SIG-M5 (cell line): Measurements from ENCODE around the gene CCK.

Experiments used
- DNase-seq: peaks from one replicate; lab custom pipeline; 2025; lab: John Stamatoyannopoulos, UW

CCK gene

DNA sequence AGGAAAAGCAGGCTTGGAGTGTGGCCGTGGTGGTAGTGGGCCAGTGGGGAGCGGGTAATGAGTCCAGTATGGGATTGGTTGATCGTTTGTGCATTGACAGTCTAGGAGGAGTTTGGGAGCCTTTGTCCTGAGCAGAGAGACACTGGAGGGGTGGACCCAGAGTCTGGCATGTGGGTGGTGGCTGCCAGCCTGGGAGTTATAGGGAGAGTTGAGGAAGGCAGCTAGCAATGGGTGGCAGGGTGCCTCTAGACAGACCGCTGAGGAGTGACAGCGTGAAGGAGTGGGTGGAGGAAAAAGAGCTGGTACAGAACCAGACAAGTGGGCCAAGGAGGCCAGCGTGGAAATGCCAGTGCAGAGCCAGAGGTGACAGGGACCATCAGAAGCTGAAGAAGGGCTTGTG lies 1.9 kb upstream of the CCK start:
- DNase-seq = no peak

DNA sequence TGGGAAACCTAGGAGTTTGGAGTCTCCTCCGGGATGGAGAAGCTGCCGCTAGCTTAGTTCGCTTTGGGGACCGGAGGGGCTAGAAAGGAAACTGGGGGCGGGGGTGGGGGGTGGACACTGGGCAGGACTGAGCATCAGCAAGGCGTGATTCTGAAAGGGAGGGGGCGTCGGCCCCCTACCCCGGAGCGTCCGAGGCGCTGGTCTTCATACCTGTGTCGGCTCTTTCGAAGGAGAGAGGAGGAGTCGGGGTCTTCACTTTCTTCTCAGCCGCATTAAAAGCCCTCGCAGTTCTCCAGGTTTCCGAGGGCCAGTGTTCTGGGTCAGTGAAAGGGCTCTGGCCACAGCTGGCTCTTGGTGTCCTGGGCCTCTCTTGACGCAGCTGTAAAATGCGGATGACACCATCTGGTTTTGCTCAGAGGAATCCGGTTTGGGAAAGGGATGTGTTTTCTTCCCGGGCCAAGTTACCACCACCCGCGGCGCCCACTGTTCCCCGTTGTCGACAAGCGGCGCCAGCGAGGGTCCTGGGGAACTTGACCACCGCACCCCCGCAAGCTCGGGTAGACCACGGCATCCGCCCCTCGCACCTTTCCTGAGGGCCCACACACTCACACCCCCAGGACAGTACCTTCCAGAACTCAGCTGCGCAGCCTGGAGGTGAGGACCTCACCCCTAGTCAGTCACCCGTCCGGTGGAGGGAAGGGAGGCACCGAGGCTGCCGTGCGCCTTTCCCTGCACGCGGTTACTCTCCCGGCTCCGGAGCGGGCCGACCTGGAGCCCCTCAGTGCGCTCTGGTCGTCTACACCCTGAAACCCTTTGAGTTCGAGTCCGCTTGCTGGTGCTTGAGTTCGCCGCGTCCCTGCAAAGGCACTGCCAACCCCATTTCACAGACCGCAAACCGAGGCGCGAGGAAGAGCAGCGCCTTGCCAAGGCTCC lies 660 bp downstream of the CCK start:
- no peak for DNase-seq

DNA sequence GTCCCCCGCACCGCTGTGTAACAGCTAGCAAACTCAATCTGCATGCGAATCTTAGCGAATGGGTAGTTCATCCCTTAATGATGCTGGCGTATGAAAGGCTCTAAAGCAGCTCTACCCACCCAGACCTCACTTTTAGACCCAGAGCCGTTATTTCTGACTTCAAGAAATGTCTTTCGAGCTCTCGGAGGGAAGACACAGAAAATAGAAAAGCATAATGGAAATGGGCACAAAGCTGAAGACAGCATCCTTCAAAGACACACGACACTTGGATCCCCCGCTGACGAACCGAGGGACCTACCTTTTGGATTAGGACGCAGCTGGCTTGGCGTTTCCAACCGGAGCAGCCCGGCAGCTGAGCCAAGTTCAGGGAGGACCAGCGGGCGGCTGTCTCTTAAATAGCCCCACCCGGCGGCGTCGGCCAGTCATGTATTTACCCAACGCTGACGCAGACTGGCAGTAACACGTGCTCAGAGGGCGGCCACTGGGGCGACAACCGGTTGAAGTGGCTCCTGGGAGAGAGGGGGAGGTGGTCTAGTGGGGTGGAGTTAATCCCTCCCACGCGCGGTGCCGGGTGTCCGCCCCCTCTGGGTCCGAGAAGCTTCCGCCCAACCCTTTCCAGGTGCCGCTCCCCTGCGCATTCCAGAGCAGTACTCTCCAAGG lies 1.5 kb downstream of the CCK start:
- no peak for DNase-seq

DNA sequence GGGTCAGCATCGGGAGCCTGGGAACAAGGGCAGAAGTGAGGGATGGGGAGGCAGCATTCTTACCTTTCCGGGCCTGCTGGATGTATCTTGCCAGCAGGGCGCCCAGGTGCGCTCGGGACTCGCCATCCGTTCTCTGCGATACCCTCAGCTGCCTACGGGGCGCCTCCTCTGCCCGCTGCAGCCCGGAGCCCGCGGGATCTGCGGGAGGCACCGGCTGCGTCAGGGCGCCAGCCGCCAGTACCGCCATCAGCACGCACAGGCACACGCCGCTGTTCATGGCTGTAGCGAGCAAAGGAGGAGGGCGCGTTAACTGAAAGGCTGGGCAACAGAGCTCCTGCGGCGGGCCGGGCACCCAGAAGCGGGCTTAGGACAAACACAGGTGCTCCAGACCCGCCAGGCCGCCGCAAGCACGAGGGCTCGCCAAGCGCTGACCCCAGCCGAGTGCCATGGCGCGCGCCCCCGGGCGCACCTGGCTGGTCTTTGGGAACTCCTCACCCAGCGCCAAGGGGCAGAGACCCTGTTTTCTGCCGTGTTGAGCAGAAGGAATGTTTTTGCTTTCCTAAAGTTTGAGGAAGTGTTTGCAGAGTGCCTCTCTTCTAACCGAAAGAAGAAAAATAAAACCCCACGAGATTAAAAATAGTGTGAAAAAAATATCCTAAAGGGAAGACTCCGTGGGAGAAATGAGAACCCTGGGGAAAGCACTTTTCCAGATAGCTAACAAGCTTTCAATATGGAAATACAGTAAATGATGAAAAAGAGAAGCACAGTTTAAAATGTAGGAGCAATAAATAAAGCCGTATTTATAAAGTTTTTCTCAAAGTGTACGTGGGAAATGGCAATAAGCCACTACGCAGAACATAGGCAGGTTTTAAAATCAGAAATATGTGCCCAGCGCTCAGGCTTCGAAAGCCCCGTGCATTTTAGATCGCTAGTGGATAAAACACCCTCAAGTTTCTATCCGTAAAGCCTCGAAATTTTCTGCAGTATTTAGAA lies 2.3 kb downstream of the CCK start:
- no peak for DNase-seq

DNA sequence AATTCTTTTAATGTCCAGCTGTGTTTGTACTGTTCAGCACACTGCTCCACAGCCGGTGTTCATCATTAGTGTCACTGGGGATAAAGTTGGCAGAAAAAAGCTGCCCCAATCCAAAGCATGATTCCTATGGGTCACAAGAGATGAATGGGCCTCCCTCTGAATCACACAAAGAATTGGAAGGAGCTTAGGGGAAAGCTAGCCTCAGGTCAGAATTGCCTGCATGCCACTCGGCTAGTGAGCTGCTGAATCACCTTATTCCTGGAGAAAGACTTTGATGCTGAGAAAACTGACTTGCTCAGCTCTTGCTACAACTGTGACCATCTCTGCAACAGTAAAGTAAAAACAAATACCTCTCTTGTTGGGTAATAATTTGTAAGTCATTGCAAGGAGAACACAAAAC lies 3.5 kb downstream of the CCK start:
- DNase-seq = no peak

DNA sequence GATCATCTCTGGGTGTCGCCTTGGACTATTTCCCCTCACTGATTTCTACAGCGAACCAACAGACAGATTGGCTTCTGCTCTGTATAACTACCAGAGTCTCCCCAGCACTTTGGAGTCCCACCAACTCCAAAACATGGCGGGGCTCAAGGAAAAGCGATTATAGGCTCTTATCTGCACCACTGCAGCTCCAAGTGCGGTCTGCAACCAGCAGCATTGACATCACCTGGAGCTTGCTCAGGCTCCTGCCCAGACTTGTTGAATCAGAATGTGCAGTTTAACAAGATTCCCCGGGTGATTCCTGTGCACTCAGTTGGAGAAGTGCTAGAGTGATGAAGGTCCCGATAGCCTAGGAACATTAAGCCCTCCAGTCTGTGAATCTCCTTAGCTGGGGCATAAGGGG lies 9.0 kb downstream of the CCK start:
- DNase-seq = no peak

DNA sequence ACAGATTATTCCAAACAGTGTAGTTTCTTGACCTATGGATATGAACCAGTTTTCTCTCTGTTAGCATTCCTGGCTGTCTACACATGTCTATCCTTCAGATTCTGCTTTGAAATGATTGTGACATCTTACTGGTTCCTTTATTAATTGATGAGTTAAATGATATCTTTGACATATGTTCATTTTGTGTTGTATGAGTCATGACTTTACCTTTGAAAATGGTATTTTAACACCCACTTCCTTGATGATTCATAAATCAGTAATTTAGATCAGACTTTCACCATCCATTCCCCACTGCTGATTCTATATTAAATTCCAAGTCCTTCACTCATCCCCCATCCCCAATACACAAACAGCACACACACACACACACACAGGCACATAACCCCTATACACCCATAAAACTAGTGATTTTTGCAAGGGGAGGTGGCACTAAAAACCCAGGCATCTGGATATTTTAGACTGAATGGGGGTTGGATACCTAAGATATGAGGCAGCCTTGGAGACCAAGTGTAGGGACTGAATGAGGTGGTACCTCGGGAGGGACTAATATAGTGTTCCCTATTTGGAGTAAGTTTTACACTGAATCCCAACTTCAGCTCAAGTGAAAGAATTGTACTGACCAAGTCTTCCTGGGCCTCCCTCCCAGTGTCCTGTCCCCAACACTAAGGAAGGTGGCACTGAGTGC lies 9.7 kb downstream of the CCK start:
- no peak for DNase-seq

DNA sequence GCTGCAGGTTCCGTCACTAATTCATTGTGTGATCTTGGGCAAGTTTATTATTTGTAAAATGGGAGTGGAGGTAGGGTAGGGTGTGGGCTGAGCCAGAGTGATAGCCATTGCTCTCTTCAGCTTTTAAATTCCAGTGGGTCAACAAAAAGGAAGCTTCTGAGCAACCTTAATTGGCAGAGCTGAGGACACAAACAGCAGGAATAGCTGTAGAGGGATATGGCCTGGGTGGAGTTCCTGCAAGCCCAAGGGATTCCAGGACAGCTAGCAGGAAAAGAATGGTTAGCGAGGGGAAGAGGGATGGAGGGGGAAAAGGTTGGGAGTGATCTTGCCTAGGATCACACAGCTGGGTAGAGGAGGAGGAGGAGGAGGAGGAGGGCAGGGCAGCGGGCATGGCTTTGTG lies 11.4 kb downstream of the CCK start:
- DNase-seq = no peak

DNA sequence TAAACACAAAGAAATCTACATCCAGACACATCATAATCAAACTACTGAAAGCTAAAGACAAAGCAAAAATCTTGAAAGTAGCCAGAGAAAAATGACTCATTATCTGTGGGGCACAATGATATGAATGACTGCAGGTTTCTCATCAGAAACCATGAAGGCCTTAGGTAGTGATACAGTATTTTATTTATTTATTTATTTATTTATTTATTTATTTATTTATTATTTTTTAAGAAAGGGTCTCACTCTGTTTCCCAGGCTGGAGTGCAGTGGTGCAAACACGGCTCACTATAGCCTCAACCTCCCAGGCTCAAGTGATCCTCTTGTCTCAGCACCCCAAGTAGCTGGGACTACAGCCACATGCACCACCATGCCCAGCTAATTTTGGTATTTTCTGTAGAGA lies 15.2 kb downstream of the CCK start:
- DNase-seq = no peak

DNA sequence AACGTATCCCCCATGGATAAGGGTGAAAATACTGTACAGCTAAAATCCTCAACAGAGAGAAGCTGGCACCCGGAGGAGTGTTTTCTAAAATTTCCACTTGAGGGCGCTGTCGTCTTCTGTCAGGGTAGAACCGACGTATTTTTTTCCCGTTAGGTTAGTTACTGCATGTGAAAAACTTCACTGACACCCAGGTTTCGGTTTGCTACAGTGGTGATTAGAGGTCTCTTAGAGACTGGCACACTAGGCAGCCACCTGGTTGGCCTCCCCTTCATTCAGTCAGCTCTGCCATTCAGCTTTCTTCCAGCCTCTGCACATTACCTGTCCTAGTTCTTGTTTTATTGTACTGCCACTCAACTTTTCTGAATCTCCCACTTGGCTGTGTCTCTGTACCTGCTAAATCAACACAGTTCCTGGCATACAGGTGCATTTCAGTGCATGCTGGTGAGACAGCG lies 18.4 kb downstream of the CCK start:
- no peak for DNase-seq

DNA sequence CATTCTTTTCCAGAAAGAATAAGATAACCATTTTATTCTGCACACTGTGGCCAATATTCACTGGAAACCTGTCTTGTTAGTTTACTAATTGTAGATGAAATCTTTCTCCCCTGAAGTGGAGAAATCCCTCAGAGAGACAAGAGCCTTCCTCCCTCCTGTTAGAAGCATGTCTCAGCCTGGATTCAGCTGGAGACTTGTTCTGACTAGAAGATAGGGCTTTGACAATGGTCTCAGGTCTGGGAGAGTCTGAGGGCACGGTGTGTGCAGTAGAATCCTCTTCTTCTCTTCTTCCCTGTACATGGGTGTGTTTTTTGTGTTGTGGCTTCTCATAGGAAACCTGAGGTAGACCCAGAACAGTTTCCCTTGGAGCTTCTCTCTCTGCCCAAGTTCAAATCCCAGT lies 19.9 kb downstream of the CCK start:
- no peak for DNase-seq

DNA sequence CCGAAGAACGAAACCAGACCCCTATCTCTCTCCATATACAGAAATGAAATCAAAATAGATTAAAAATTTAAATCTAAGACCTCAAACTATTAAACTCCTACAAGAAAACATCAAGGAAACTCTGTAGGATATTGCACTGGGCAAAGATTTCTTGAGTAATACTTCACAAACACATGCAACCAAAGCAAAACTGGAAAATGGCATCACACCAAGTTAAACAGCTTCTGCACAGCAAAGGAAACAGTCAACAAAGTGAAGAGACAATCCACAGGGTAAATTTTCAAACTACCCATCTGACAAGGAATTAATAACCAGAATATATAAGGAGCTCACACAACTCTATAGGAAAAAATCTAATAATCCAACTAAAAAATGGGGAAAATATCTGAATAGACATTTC lies 29.4 kb downstream of the CCK start:
- no peak for DNase-seq

DNA sequence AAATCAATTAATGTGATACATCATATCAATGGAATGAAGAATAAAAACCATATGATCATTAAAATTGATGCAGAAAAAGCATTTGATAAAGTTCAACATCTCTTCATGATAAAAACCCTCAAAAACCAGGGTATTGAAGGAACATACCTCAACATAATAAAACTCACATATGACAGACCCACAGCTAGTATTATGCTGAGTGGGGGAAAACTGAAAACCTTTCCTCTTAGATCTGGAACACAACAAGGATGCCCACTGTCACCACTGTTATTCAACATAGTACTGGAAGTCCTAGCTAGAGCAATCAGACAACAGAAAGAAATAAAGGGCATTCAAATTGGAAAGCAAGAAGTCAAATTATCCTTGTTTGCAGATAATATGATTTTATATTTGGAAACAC lies 30.5 kb downstream of the CCK start:
- DNase-seq = no peak

DNA sequence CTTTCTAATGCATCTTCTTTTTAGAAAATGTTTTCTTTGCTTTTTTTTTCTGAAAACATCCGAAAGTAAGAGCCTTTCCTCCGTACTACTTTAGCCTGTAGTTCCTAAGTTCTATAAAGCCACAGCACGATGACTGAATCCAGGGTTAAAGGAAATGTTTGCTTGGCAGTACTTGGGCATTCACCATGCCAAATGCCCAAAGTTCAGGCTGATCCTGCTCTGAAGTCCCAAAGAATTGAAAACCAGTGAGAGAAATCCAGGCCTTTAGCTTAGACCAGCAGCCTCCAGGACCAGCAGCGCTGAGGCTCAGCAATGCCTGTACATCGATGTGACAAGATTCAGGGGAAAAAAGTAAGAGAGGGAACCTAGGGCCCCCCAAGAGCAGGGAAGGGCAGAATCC lies 35.1 kb downstream of the CCK start:
- DNase-seq = no peak

DNA sequence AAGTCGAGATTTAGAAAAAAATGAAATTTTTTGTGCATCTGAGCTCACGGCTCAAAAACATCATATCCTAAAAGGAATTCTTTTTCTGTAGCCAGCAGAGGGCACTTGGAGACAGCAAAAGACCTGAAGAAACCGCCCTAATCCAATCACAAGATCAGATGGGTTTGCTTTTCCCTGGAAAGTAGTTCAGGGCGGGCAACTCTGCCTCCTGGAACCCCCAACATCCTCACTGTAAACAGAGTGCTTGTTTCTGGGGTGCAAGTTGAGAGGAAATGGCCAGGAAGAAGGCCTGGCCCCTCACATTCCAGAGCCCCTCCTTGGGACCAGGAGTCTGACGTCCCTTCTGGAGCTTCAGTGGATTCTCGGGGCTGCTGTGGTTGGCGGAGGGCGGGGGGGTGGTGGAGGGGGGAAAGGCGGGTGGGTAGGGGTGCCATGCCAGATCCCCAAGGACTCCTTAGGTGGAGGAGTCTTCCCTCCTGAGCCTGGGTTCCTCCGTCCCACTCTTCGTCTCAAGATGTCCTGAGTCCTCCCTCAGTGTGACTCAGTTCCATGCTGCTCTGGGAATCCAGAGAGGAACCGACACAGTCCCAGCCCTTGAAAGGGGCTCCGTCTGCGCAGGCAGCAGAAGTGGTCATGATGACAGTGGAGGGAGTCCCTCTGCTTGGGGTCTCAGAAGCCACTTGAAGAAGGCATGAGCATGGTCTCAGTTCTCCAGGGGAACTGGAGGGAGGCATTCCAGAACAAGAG lies 35.9 kb downstream of the CCK start:
- DNase-seq = no peak

DNA sequence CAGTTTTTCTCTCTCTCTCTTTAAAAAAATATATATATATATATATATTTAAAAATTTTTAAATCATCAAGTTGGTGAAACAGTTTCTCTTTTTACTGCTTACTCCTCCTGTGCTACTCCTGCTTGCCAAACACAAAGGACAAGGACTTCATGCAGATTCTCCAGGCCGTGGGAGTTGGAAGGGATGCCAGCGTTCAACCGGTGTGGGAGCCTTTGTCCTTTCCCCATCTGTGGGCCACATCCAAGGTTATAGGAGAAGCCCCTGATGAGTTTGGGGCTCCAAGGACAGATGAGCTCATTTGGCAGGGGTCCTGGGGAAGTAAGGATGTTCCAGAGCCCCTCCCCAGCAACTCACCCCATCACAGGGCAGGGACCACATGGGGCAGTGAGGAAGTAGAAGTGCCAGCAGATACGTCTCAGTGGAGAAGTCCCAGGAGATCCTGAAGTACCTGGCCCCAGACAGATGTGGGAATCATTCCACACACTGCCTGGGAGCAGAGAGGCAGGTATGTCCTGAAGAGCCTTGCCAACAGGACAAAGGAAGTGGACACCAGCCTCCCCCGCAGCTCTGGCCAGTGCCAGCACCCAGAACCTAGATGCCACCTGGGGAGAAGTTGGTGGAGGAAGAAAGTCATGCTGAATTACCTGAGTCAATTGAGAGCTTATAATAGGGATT lies 36.6 kb downstream of the CCK start:
- no peak for DNase-seq

DNA sequence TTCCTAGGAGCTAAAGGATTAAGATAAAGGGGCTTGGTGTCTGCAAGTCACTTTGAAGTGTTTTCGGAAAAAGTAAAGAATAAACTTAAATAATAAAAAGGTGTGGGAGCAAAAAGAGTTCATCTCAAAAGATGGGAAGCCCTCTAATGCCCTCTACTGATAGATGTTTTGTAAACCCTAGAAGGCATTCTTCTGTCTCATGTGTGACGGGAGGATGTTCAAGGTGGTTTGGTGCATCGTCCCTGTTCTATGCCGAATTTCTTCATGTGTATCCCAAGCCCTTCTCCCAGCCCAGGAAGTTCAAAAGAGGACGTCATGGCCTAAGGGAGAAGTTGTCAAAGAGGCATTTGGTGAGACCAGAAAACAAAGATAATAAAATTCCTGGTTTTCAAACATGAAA lies 37.2 kb downstream of the CCK start:
- DNase-seq = no peak

DNA sequence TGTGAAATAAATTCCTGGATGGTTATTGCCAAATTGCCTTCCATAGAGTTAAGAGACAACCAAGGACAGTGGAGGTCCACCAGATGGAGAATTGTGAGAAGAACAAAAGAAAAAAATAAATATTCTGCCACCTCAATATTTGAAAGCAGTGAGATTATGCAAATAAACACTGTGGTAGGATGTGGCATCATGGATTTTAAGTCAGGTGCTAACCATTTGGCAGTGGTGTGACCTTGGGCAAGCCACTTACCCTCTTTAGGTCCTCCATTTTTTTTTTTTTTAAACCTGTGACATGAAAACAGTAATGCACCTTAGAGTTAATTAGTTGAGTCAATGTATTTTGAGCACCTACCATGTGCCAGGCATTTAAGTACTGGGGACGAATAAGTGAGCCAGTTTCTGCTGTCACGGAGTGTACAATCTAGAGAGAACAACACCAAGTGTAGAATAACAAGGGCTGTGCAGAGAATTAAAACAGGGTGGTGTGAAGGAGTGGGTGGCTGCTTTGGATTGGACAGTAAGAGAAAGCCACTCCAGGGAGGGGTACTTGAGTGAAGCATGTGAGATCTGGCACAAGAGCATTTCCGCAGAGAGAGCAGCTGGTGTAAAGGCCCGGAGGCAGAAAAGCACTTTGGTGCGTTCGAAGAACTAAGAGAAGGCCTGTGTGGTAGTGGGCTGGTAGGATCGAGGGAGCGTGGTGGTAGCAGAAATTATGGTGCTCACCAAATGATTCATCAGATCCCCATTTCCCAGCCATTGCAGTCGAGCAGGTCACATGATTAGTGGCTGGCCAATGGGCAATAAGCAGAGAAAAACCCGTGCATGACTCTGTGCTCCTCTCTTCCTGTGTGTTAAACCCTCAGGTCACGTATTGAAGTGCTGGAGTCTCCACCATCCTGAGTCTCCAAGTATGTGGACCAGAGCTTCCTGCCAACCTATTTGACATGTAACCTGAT lies 39.2 kb downstream of the CCK start:
- DNase-seq = no peak
